Suprapubic skin (tissue), 4 donors: Measurements from ENCODE around the gene ARL5C. TPM values are rescaled to one million over a fixed set of nuclear protein-coding genes. Genes with fewer than 3 reads are reported as not detected.

Experiments
- DNase-seq, 2 donors: peaks; one replicate each; pipeline ENCODE4 v3.0.0-alpha.2; 2019; ENCODE audit warnings: low spot score in 2 of 2
- H3K27ac ChIP-seq: fragments of 200-600 bp; sonication (generic); one replicate; pipeline ENCODE4 v1.5.1; 2019
- H3K27me3 ChIP-seq: fragments of 200-600 bp; sonication (generic); one replicate; pipeline ENCODE4 v1.5.1; 2019
- H3K36me3 ChIP-seq: fragments of 200-600 bp; sonication (generic); one replicate; pipeline ENCODE4 v1.5.1; 2019
- H3K4me1 ChIP-seq: fragments of 200-600 bp; sonication (generic); one replicate; pipeline ENCODE4 v1.5.1; 2019
- H3K4me3 ChIP-seq: fragments of 200-600 bp; sonication (generic); one replicate; pipeline ENCODE4 v1.5.1; 2019; ENCODE audit warnings: mild to moderate bottlenecking
- H3K9me3 ChIP-seq: fragments of 200-600 bp; sonication (generic); one replicate; pipeline ENCODE4 v1.5.1; 2019
- CTCF ChIP-seq, 2 donors: fragments of 200-600 bp in 1 of 2; fragments of 450-650 bp in 1 of 2; sonication (generic) in 1 of 2; IDR thresholded peaks; one replicate each; pipeline ENCODE4 v1.5.1; 2016 to 2019; ENCODE audit warnings: antibody characterized with exemption in 2 of 2, mild to moderate bottlenecking in 1 of 2, moderate library complexity in 1 of 2
- EP300 ChIP-seq: sonication (generic); formaldehyde crosslinking; IDR thresholded peaks from one replicate; pipeline ENCODE4 v1.6.1; 2017; ENCODE audit warnings: antibody characterized with exemption
- POLR2A ChIP-seq, 2 donors: fragments of 450-650 bp; IDR thresholded peaks; one replicate each; pipeline ENCODE4 v1.6.1; 2017; ENCODE audit warnings: antibody characterized with exemption in 2 of 2, mild to moderate bottlenecking in 2 of 2, moderate library complexity in 2 of 2
- POLR2AphosphoS5 ChIP-seq, 3 donors: sonication (generic); formaldehyde crosslinking; IDR thresholded peaks; one replicate each; pipeline ENCODE4 v1.6.1; 2017; ENCODE audit warnings: antibody characterized with exemption in 3 of 3
- WGBS: methylation state at CpG from one replicate; pipeline ENCODE4 v1.1.5; 2018; 5-methylcytosine and 5-hydroxymethylcytosine counted together
- total RNA-seq, 4 donors: library from RNA; depleted of rRNA; stranded (reverse); fragments of >200 nt; gene quantifications; one replicate each; pipeline ENCODE4 v1.1.0, GENCODE V29; 2016

Gene ARL5C
- not detected for total RNA-seq

GRCh38 chr17:39165841-39166349, at the start of gene ARL5C:
ARL5C (minus strand) TSS chr17:39166161; CDS start chr17:39165760, 401 bp downstream.
- no peaks in the 10 kb centered on the region for H3K36me3 ChIP-seq
- peak within 1 kb of the TSS; percentile 52 for H3K4me3 ChIP-seq
- H3K9me3 ChIP-seq = no peaks in the 10 kb centered on the region
- WGBS = 60% methylated on average over 1 of the region's 17 CpGs
- no peak within 1 kb of the TSS for H3K27ac ChIP-seq
- no peak for TF ChIP-seq POLR2A (IDR thresholded peaks at IDR 0.05)
- no peak for TF ChIP-seq POLR2AphosphoS5 (IDR thresholded peaks at IDR 0.05)
- TF ChIP-seq EP300 = no peak
- no peak for TF ChIP-seq CTCF (IDR thresholded peaks at IDR 0.05)
- DNase-seq = no peak
- peaks cover 35% of the 10 kb centered on the region for H3K4me1 ChIP-seq
- no peaks in the 10 kb centered on the region for H3K27me3 ChIP-seq

GRCh38 chr17:39213852-39214251, 47.9 kb upstream of the ARL5C start:
- peaks cover 48% of the 10 kb centered on the region for H3K4me1 ChIP-seq
- no peaks in the 10 kb centered on the region for H3K9me3 ChIP-seq
- no peaks in the 10 kb centered on the region for H3K36me3 ChIP-seq
- H3K4me3 ChIP-seq = no peak overlapping the region
- no peak overlapping the region for H3K27ac ChIP-seq
- H3K27me3 ChIP-seq = peaks cover 6% of the 10 kb centered on the region
- DNase-seq = no peak
- no peak for TF ChIP-seq CTCF (IDR thresholded peaks at IDR 0.05)
- TF ChIP-seq POLR2A (IDR thresholded peaks at IDR 0.05) = no peak
- no peak for TF ChIP-seq POLR2AphosphoS5 (IDR thresholded peaks at IDR 0.05)
- TF ChIP-seq EP300 = no peak
- 98% methylated on average over 4 of the region's 9 CpGs for WGBS

- no peak for DNase-seq
- Histone ChIP-seq H3K27me3 (peaks cover 6% of the 10 kb centered on the region), H3K36me3 (no peaks in the 10 kb centered on the region), H3K9me3 (no peaks in the 10 kb centered on the region), H3K4me1 (peaks cover 54% of the 10 kb centered on the region), H3K4me3 (no peak overlapping the region), H3K27ac (peak overlapping the region; percentile 70)
- peak in 1 of 3 donors; percentile 14 for TF ChIP-seq POLR2AphosphoS5 (IDR thresholded peaks at IDR 0.05)
- no peak for TF ChIP-seq CTCF (IDR thresholded peaks at IDR 0.05)
- TF ChIP-seq POLR2A (IDR thresholded peaks at IDR 0.05) = no peak
- 39% methylated on average over 16 of the region's 16 CpGs for WGBS
Observed at GRCh38 chr17:39212841-39213480, 47.0 kb upstream of the ARL5C start.

DNA sequence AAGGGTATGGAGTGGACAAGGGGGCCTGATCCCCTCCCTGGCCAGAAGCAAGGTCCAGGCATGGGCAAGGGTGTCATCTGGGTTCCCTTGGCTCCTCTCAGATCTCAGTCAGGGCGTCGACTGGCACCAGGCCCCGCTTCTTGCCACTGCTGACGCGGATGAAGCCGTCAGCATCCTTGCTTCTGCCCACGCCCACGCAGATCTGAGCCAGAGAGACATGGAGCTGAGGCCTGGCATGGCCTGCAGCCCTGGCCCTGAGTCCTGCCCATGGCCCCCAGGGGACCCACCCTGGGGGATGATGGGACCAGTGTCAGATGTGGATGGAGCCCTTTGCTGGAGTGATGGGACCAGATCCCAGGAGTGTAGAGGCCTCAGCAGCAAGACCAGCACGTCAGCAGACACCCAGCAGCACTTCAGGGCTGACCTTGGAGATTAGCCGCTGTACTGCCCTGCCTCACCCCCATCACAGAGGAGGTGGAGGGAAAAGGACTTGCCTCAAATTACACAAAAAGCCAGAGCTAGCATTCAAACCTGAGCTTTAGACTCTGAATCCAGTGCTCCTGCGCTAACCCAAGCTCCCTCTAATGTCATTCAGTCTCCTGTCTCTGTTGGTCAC, 46.3 kb upstream of the ARL5C start:
- 36% methylated on average over 10 of the region's 11 CpGs for WGBS
- H3K27ac ChIP-seq = peak overlapping the region; percentile 70

More for the DNA sequence above, 46.3 kb upstream of the ARL5C start:
- TF ChIP-seq CTCF (IDR thresholded peaks at IDR 0.05) (no peak), POLR2AphosphoS5 (IDR thresholded peaks at IDR 0.05) (no peak), EP300 (no peak), POLR2A (IDR thresholded peaks at IDR 0.05) (no peak)
- H3K27me3 ChIP-seq = no peaks in the 10 kb centered on the region
- H3K4me3 ChIP-seq = no peak overlapping the region
- peaks cover 57% of the 10 kb centered on the region for H3K4me1 ChIP-seq
- no peaks in the 10 kb centered on the region for H3K9me3 ChIP-seq
- DNase-seq = no peak
- H3K36me3 ChIP-seq = no peaks in the 10 kb centered on the region
